ENCODE results near the gene DCP1A.
"Not testable (repeated sequence)": the region's sequence is repeated elsewhere in the genome, so short reads cannot be mapped to it uniquely, and the experiment has no call there.

DCP1A gene

DNA sequence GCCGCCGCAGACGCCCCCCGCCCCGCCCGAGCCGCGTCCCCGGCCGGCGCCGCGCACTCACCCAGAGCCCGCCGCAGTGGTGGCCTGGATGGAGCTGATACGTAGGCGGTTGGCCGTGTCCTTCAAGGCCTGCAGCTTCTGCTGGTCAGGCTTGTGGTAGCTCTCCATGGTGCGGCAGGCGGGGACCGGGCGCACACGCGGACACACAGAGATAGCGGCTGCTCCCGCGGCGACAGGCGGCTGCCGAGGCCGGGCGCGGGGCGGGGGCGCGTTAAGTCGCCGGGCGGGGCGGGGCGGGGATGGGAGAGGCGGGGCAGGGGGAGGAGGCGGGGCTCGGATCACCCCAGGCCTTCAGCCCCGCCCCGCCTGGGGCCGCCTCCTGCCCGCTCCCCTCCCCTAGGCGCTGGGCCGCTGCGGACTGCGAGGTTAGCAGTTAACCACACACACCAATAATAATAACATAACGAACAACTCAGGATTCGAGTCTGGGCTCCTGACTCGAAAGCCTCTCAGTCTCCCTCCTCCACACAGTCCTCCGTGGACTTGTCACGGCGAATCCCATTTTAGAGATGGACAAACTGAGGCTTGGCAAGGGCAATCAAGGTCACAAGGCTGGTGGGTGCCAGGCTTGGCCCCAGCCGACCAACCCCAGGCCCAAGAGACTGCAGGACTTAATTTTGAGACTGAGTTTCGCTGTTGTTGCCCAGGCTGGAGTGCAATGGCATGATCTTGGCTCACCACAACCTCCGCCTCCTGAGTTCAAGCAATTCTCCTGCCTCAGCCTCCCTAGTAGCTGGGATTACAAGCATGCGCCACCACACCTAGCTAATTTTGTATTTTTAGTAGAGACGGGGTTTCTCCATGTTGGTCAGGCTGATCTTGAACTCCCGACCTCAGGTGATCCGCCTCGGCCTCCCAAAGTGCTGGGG lies 91.3 kb downstream of the DCP1A start, which contains the start of gene TKT:
TKT (minus strand) TSS at position 248 of the 929 bp plus-strand sequence; CDS start at position 168, 80 bp downstream.
- TF ChIP-seq, protein P1, sequence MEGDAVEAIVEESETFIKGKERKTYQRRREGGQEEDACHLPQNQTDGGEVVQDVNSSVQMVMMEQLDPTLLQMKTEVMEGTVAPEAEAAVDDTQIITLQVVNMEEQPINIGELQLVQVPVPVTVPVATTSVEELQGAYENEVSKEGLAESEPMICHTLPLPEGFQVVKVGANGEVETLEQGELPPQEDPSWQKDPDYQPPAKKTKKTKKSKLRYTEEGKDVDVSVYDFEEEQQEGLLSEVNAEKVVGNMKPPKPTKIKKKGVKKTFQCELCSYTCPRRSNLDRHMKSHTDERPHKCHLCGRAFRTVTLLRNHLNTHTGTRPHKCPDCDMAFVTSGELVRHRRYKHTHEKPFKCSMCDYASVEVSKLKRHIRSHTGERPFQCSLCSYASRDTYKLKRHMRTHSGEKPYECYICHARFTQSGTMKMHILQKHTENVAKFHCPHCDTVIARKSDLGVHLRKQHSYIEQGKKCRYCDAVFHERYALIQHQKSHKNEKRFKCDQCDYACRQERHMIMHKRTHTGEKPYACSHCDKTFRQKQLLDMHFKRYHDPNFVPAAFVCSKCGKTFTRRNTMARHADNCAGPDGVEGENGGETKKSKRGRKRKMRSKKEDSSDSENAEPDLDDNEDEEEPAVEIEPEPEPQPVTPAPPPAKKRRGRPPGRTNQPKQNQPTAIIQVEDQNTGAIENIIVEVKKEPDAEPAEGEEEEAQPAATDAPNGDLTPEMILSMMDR (IDR thresholded peaks at IDR 0.05; ENCODE audit: control insufficient read depth, insufficient read depth, low read depth, low read length, missing control alignments): no peak
- DNase-seq (ENCODE audit: low read depth): no peak
- H3K4me3 ChIP-seq (ENCODE audit: control insufficient read depth, low read depth, low read length): peak within 1 kb of the TSS; percentile 93

- TF ChIP-seq, protein P1 (IDR thresholded peaks at IDR 0.05; ENCODE audit: control insufficient read depth, insufficient read depth, low read depth, low read length, missing control alignments): no peak
- DNase-seq (ENCODE audit: low read depth): no peak
Observed at GRCh38 chr3:53255423-53255774, 91.9 kb downstream of the DCP1A start.

GRCh38 chr3:53254509-53255422 lies 92.6 kb downstream of the DCP1A start:
- TF ChIP-seq, protein P1 (IDR thresholded peaks at IDR 0.05; ENCODE audit: control insufficient read depth, insufficient read depth, low read depth, low read length, missing control alignments): no peak
- H3K4me3 ChIP-seq (ENCODE audit: control insufficient read depth, low read depth, low read length): peak overlapping the region; percentile 93
- no peak for DNase-seq (ENCODE audit: low read depth)

More at GRCh38 chr3:53255423-53255774, 91.9 kb downstream of the DCP1A start:
- H3K4me3 ChIP-seq (ENCODE audit: control insufficient read depth, low read depth, low read length): peak overlapping the region; percentile 93

DNA sequence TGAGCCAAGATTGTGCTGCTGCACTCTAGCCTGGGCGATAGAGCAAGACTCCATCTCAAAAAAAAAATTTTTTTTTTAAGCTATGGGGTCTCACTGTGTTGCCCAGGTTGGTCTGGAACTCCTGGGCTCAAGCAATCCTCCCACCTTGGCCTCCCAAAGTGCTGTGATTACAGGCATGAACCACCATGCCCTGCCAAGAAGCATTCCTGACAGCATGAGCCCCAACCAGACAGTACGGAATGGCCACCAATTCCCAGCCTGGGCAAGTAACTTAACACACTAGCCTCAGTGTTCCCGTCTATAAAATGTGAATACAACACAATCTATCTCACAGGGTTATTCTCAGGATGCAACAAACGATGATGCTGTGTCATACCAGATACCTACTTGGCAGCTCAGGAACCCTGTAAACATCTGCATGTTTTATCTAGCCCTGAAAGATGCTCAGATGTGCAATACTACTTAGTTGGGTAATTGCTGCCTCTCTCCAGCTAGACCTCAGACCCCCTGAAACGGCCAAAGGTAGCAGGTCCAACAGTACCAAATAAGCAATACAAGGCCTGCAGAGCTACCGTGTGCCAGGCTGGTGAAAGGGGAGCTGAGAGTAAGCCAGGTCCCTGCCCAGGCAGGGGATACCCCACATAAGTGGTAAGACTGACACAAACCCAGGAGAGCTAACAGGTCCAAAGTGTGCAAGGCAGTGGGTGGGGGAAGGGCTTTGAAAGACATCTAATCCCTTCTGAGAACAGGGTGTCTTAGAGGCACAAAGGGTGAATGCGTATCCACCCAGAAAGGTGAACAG lies 93.4 kb downstream of the DCP1A start:
- TF ChIP-seq, protein P1 (IDR thresholded peaks at IDR 0.05; ENCODE audit: control insufficient read depth, insufficient read depth, low read depth, low read length, missing control alignments): no peak
- H3K4me3 ChIP-seq (ENCODE audit: control insufficient read depth, low read depth, low read length): peak overlapping the region; percentile 93
- no peak for DNase-seq (ENCODE audit: low read depth)

DNA sequence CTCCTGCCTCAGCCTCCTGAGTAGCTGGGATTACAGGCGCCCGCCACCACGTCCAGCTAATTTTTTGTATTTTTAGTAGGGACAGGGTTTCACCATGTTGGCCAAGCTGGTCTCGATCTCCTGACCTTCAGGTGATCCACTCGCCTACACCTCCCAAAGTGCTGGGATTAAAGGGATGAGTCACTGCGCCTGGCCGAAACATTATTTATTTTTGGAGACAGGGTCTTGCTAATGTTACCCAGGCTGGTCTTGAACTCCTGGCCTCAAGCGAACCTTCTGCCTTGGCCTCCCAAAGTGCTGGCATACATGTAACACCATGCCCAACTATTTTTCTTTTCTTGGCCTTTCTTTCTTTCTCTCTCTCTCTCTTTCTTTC lies 94.4 kb downstream of the DCP1A start:
- not testable (repeated sequence) for DNase-seq (ENCODE audit: low read depth); H3K4me3 ChIP-seq (ENCODE audit: control insufficient read depth, low read depth, low read length)

GRCh38 chr3:53252096-53252946 lies 95.0 kb downstream of the DCP1A start:
- H3K4me3 ChIP-seq (ENCODE audit: control insufficient read depth, low read depth, low read length): no peak overlapping the region
- TF ChIP-seq, protein P1 (IDR thresholded peaks at IDR 0.05; ENCODE audit: control insufficient read depth, insufficient read depth, low read depth, low read length, missing control alignments): no peak
- DNase-seq (ENCODE audit: low read depth): no peak
